ENCODE results near the gene ARSG. TPM values are rescaled to one million over a fixed set of nuclear protein-coding genes. Genes with fewer than 3 reads are reported as not detected.

ARSG gene
- total RNA-seq, 1 donor from 2014 or later = 7.4 TPM

- DNase-seq (ENCODE audit: low spot score) = no peak
- H3K4me3 Mint-ChIP-seq (ENCODE audit: unreplicated experiment) = no peak overlapping the region
- H3K27ac Mint-ChIP-seq (ENCODE audit: unreplicated experiment) = no peak overlapping the region
- H3K36me3 Mint-ChIP-seq (ENCODE audit: low read depth) = no peaks in the 10 kb centered on the region
- TF ChIP-seq CTCF (IDR thresholded peaks at IDR 0.05) = no peak
- H3K27me3 Mint-ChIP-seq (ENCODE audit: low read depth) = no peaks in the 10 kb centered on the region
- no peaks in the 10 kb centered on the region for H3K9me3 Mint-ChIP-seq (ENCODE audit: low read depth)
- peaks cover 25% of the 10 kb centered on the region for H3K4me1 Mint-ChIP-seq (ENCODE audit: low read depth)
These were observed 169.4 kb downstream of the ARSG start for GRCh38 chr17:68460715-68461114.

- no peak for TF ChIP-seq CTCF (IDR thresholded peaks at IDR 0.05)
- Mint-ChIP-seq H3K36me3 (ENCODE audit: low read depth) (no peaks in the 10 kb centered on the region), H3K4me1 (ENCODE audit: low read depth) (peaks cover 23% of the 10 kb centered on the region), H3K4me3 (ENCODE audit: unreplicated experiment) (no peak overlapping the region), H3K9me3 (ENCODE audit: low read depth) (no peaks in the 10 kb centered on the region), H3K27me3 (ENCODE audit: low read depth) (no peaks in the 10 kb centered on the region), H3K27ac (ENCODE audit: unreplicated experiment) (no peak overlapping the region)
- DNase-seq (ENCODE audit: low spot score) = no peak
These were observed 169.8 kb downstream of the ARSG start for GRCh38 chr17:68461122-68461539.

GRCh38 chr17:68461589-68461988, 170.3 kb downstream of the ARSG start:
- H3K9me3 Mint-ChIP-seq (ENCODE audit: low read depth) = no peaks in the 10 kb centered on the region
- peaks cover 22% of the 10 kb centered on the region for H3K4me1 Mint-ChIP-seq (ENCODE audit: low read depth)
- peak overlapping the region; percentile 45 for H3K27ac Mint-ChIP-seq (ENCODE audit: unreplicated experiment)
- H3K36me3 Mint-ChIP-seq (ENCODE audit: low read depth) = no peaks in the 10 kb centered on the region
- DNase-seq (ENCODE audit: low spot score) = no peak
- no peak for TF ChIP-seq CTCF (IDR thresholded peaks at IDR 0.05)
- no peak overlapping the region for H3K4me3 Mint-ChIP-seq (ENCODE audit: unreplicated experiment)
- H3K27me3 Mint-ChIP-seq (ENCODE audit: low read depth) = no peaks in the 10 kb centered on the region

GRCh38 chr17:68462381-68463210, 171.3 kb downstream of the ARSG start:
- no peak overlapping the region for H3K27ac Mint-ChIP-seq (ENCODE audit: unreplicated experiment)
- H3K36me3 Mint-ChIP-seq (ENCODE audit: low read depth) = no peaks in the 10 kb centered on the region
- no peaks in the 10 kb centered on the region for H3K27me3 Mint-ChIP-seq (ENCODE audit: low read depth)
- no peak overlapping the region for H3K4me3 Mint-ChIP-seq (ENCODE audit: unreplicated experiment)
- peaks cover 26% of the 10 kb centered on the region for H3K4me1 Mint-ChIP-seq (ENCODE audit: low read depth)
- TF ChIP-seq CTCF (IDR thresholded peaks at IDR 0.05) = peak; percentile 89
- no peaks in the 10 kb centered on the region for H3K9me3 Mint-ChIP-seq (ENCODE audit: low read depth)
- no peak for DNase-seq (ENCODE audit: low spot score)

- Mint-ChIP-seq H3K9me3 (ENCODE audit: low read depth) (no peaks in the 10 kb centered on the region), H3K27me3 (ENCODE audit: low read depth) (no peaks in the 10 kb centered on the region), H3K36me3 (ENCODE audit: low read depth) (no peaks in the 10 kb centered on the region), H3K27ac (ENCODE audit: unreplicated experiment) (no peak overlapping the region), H3K4me3 (ENCODE audit: unreplicated experiment) (no peak overlapping the region), H3K4me1 (ENCODE audit: low read depth) (peaks cover 28% of the 10 kb centered on the region)
- no peak for DNase-seq (ENCODE audit: low spot score)
- TF ChIP-seq CTCF (IDR thresholded peaks at IDR 0.05) = peak; percentile 59
These were observed 172.1 kb downstream of the ARSG start for GRCh38 chr17:68463211-68464019.

Measured in chondrocyte (in vitro differentiated cells).